Progenitor cell of endocrine pancreas (in vitro differentiated cells): ENCODE measurements around the gene SLX4IP. TPM values are rescaled to one million over a fixed set of nuclear protein-coding genes. Genes with fewer than 3 reads are reported as not detected.

ENCODE experiments used
- DNase-seq: peaks from one replicate; pipeline ENCODE4 v3.0.0; 2021; ENCODE audit warnings: low spot score; ENCODE audit not compliant: unreplicated experiment
- H3K27ac Mint-ChIP-seq: 2 replicates; pipeline ENCODE4 v1.8.0; 2021; ENCODE audit warnings: mild to moderate bottlenecking, moderate library complexity, mixed read lengths
- H3K27me3 Mint-ChIP-seq: 2 replicates; pipeline ENCODE4 v1.8.0; 2021; ENCODE audit warnings: mixed read lengths
- H3K36me3 Mint-ChIP-seq: 2 replicates; pipeline ENCODE4 v1.8.0; 2022; ENCODE audit warnings: mixed read lengths; ENCODE audit not compliant: insufficient read depth
- H3K4me1 Mint-ChIP-seq: 2 replicates; pipeline ENCODE4 v1.8.0; 2021; ENCODE audit warnings: low read depth, mixed read lengths
- H3K4me3 Mint-ChIP-seq: 2 replicates; pipeline ENCODE4 v1.8.0; 2021; ENCODE audit warnings: low read depth, mild to moderate bottlenecking, moderate library complexity, mixed read lengths
- H3K9me3 Mint-ChIP-seq: 2 replicates; pipeline ENCODE4 v1.8.0; 2021; ENCODE audit warnings: low read depth, mixed read lengths
- total RNA-seq: library from RNA; stranded (reverse); gene quantifications from 2 replicates; pipeline ENCODE4 v1.2.1, GENCODE V29; 2021
- TF ChIP-seq, protein P1 (sequence below): fragments of 200-600 bp; sonication (generic); IDR thresholded peaks from one replicate; pipeline ENCODE4 v1.5.0; 2021; ENCODE audit warnings: antibody characterized with exemption, mild to moderate bottlenecking; ENCODE audit not compliant: unreplicated experiment

SLX4IP gene
- total RNA-seq, 1 donor from 2014 or later = 12.0 TPM

DNA sequence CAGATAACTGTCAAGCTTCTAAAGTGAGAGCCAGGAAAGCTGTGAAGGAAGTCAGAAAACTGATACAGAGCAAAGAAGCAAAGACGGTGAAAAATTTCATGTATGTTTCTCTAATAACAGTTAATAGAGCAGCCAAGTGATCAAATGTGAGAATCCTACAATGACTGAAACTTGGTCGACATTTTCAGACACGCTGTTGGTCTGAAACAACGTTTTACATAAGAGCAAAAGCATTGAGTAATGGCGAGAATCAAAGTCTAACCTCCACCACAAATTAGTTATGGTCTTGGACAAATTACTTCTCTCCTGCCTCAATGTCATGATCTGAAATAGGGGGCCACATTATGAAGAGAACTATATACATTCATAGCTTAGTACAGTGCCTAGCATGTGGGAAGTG lies 4.4 kb upstream of the SLX4IP start:
- DNase-seq = no peak
- H3K27ac Mint-ChIP-seq = no peak overlapping the region
- H3K9me3 Mint-ChIP-seq = no peaks in the 10 kb centered on the region
- TF ChIP-seq, protein P1, sequence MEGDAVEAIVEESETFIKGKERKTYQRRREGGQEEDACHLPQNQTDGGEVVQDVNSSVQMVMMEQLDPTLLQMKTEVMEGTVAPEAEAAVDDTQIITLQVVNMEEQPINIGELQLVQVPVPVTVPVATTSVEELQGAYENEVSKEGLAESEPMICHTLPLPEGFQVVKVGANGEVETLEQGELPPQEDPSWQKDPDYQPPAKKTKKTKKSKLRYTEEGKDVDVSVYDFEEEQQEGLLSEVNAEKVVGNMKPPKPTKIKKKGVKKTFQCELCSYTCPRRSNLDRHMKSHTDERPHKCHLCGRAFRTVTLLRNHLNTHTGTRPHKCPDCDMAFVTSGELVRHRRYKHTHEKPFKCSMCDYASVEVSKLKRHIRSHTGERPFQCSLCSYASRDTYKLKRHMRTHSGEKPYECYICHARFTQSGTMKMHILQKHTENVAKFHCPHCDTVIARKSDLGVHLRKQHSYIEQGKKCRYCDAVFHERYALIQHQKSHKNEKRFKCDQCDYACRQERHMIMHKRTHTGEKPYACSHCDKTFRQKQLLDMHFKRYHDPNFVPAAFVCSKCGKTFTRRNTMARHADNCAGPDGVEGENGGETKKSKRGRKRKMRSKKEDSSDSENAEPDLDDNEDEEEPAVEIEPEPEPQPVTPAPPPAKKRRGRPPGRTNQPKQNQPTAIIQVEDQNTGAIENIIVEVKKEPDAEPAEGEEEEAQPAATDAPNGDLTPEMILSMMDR = no peak
- H3K4me1 Mint-ChIP-seq = peaks cover 16% of the 10 kb centered on the region
- no peaks in the 10 kb centered on the region for H3K36me3 Mint-ChIP-seq
- H3K4me3 Mint-ChIP-seq = no peak overlapping the region
- no peaks in the 10 kb centered on the region for H3K27me3 Mint-ChIP-seq

DNA sequence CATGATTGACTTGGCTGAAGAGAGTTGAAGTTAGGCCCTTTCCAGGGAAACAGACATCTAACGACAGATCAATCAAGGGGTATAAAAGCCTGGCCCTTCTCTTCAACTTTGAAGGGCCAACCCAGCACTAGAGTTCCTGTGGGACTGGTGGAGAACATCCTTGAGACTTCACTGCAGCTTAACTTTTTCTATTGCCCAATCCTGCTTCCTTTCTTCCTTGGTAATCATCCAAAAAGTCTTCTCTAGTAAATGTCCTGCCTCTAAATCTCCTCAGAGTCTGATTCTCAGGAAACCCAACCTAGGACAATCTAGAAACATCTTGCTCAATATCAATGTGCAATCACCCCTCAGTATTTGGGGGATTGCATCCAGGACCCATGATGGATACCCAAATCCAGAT lies 3.0 kb upstream of the SLX4IP start:
- Mint-ChIP-seq H3K4me1 (peaks cover 22% of the 10 kb centered on the region), H3K9me3 (no peaks in the 10 kb centered on the region)
- TF ChIP-seq, protein P1 = no peak

DNA sequence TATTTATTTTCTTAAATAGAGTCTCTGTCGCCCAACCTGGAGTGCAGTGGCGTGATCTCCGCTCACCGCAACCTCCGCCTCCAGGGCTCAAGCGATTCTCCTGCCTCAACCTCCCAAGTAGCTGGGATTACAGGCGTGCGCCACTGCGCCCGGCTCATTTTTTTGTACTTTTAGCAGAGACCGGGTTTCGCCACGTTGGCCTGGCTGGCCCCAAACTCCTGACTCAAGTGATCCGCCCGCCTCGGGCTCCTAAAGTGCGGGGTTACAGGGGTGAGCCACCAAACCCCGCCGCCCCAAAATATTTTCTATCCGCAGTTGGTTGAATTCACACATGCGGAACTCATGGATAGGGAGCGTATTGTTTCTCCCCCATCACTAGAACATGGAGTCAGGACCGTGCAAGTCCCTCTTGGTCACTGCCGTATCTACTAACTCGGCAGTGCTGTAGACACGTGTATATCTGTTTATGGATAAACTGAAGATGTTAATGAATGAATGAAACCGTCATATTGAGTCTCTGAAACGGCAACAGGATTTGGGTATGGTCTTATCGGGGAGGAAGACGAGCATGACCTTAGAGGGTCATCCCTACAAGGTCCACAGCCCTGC lies 2.0 kb upstream of the SLX4IP start:
- Mint-ChIP-seq H3K27ac (peak overlapping the region; percentile 98), H3K4me1 (peaks cover 21% of the 10 kb centered on the region), H3K27me3 (no peaks in the 10 kb centered on the region), H3K36me3 (no peaks in the 10 kb centered on the region), H3K9me3 (no peaks in the 10 kb centered on the region), H3K4me3 (peak overlapping the region; percentile 84)
- DNase-seq = no peak
- TF ChIP-seq, protein P1 = no peak

More for the DNA sequence above, 3.0 kb upstream of the SLX4IP start:
- H3K27me3 Mint-ChIP-seq = no peaks in the 10 kb centered on the region
- DNase-seq = no peak
- H3K36me3 Mint-ChIP-seq = no peaks in the 10 kb centered on the region
- H3K4me3 Mint-ChIP-seq = peak overlapping the region; percentile 23
- no peak overlapping the region for H3K27ac Mint-ChIP-seq

DNA sequence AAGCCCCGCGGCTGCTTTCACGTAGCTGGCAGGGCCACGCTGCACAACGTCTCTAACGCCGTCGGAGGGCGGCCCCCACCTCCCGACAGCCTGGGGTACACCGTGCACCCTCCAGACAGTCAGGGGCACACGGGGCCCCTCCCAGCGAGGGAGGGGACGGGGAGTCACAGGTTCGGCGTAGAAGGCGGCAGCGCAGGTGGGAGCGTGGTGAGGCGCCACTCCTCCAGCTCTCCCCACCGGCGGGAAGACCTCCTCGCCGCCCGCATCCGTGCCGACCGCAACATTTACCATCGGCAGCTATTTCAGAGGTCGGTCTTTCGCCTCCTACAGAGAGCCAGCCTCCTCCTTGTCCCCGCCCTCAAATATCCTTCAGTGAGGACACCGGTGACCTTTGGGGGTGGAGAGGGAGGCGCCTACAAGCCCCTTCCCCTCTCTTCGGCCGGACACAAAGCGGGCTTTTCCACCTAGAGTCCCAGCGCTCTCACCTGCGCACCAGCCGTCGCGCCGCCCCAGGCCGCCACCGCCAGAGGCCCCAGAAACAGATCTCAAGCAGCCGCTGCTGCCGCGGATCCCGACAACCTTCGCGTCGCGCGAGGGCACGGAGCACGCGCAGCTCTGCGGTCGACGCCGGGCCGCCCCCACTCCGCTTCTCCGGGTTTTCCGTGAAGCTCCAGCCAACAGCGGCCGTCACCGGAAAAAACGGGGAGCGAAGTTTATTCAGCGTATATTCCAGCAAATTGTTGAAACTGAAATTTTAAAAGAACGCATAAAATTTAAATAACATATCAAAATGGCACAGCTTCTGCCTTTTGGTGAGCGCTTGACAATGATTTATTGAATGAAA lies 1.3 kb upstream of the SLX4IP start, which contains the start of gene MKKS:
Gene MKKS (minus strand): TSS at position 600 of the 844 bp plus-strand sequence. CDS start 20,708 bp downstream, outside the sequence.
- no peaks in the 10 kb centered on the region for H3K27me3 Mint-ChIP-seq
- H3K9me3 Mint-ChIP-seq = no peaks in the 10 kb centered on the region

GRCh38 chr20:10434467-10434831 lies 656 bp upstream of the SLX4IP start:
- Mint-ChIP-seq H3K36me3 (peaks cover 1% of the 10 kb centered on the region), H3K4me1 (peaks cover 17% of the 10 kb centered on the region), H3K27ac (peak overlapping the region; percentile 98), H3K9me3 (no peaks in the 10 kb centered on the region), H3K27me3 (no peaks in the 10 kb centered on the region), H3K4me3 (peak overlapping the region; percentile 84)
- TF ChIP-seq, protein P1 = no peak
- DNase-seq = peak; percentile 83

More for the DNA sequence above, 1.3 kb upstream of the SLX4IP start, which contains the start of gene MKKS:
- TF ChIP-seq, protein P1 = no peak
- Mint-ChIP-seq H3K36me3 (peaks cover 1% of the 10 kb centered on the region), H3K4me3 (peak within 1 kb of the TSS; percentile 84), H3K27ac (peak within 1 kb of the TSS; percentile 98), H3K4me1 (peaks cover 21% of the 10 kb centered on the region)
- DNase-seq = peak; percentile 81
